GM23338 (cell line): ENCODE results near the gene TARBP1. TPM values are rescaled to one million over a fixed set of nuclear protein-coding genes. Genes with fewer than 3 reads are reported as not detected.

Source experiments
- ATAC-seq: fragments of 200-7000 bp; cut with Tn5 transposase; 3 replicates; pipeline ENCODE4 v1.9.1; 2020
- DNase-seq: peaks from one replicate; pipeline ENCODE4 v3.0.0-alpha.2; 2015; ENCODE audit warnings: low spot score
- H2AFZ ChIP-seq: fragments of 200-600 bp; sonication (generic); 2 replicates; pipeline ENCODE4 v1.8.0; 2016; ENCODE audit warnings: antibody characterized with exemption, mild to moderate bottlenecking, moderate library complexity
- H3F3A ChIP-seq: fragments of 200-600 bp; sonication (generic); replicated peaks from 2 replicates; pipeline ENCODE4 v1.8.0; 2017; ENCODE audit warnings: antibody characterized with exemption, mixed run types, low read depth
- H3K27ac ChIP-seq: fragments of 200-600 bp; sonication (generic); 2 replicates; pipeline ENCODE4 v1.6.1; 2016; ENCODE audit warnings: low read depth
- H3K27me3 ChIP-seq: fragments of 200-600 bp; sonication (generic); 2 replicates; pipeline ENCODE4 v1.8.0; 2016; ENCODE audit warnings: mild to moderate bottlenecking, mixed run types, moderate library complexity; ENCODE audit not compliant: insufficient read depth
- H3K36me3 ChIP-seq: fragments of 200-600 bp; sonication (generic); 2 replicates; pipeline ENCODE4 v1.8.0; 2016; ENCODE audit warnings: mild to moderate bottlenecking; ENCODE audit not compliant: insufficient read depth
- H3K4me1 ChIP-seq: fragments of 200-600 bp; sonication (generic); 2 replicates; pipeline ENCODE4 v1.8.0; 2016; ENCODE audit warnings: mild to moderate bottlenecking, moderate library complexity; ENCODE audit not compliant: insufficient read depth
- H3K4me2 ChIP-seq: fragments of 200-600 bp; sonication (generic); 2 replicates; pipeline ENCODE4 v1.7.1; 2017; ENCODE audit warnings: mixed run types
- H3K4me3 ChIP-seq: fragments of 200-600 bp; sonication (generic); 2 replicates; pipeline ENCODE4 v1.6.1; 2016; ENCODE audit warnings: mixed run types
- H3K79me2 ChIP-seq: fragments of 200-600 bp; sonication (generic); replicated peaks from 2 replicates; pipeline ENCODE4 v1.8.0; 2017; ENCODE audit warnings: mild to moderate bottlenecking; ENCODE audit not compliant: insufficient read depth
- H3K9me2 ChIP-seq: fragments of 200-600 bp; sonication (generic); 2 replicates; pipeline ENCODE4 v1.8.0; 2017; ENCODE audit not compliant: insufficient read depth
- H4K20me1 ChIP-seq: fragments of 200-600 bp; sonication (generic); replicated peaks from 2 replicates; pipeline ENCODE4 v1.8.0; 2017; ENCODE audit warnings: mild to moderate bottlenecking; ENCODE audit not compliant: insufficient read depth
- H3K27ac Mint-ChIP-seq: 2 replicates; pipeline ENCODE4 v1.8.0; 2020; ENCODE audit warnings: inconsistent platforms, mild to moderate bottlenecking, moderate library complexity, mixed read lengths
- H3K27me3 Mint-ChIP-seq: 3 replicates; pipeline ENCODE4 v1.8.0; 2022; ENCODE audit warnings: low read depth, mild to moderate bottlenecking, moderate library complexity, mixed read lengths, inconsistent platforms; ENCODE audit not compliant: insufficient read depth, poor library complexity
- H3K36me3 Mint-ChIP-seq: 3 replicates; pipeline ENCODE4 v1.8.0; 2021; ENCODE audit warnings: low read depth, mild to moderate bottlenecking, inconsistent platforms, moderate library complexity, mixed read lengths
- H3K4me1 Mint-ChIP-seq: 3 replicates; pipeline ENCODE4 v1.8.0; 2020; ENCODE audit warnings: mild to moderate bottlenecking, inconsistent platforms, mixed read lengths
- H3K4me3 Mint-ChIP-seq: 3 replicates; pipeline ENCODE4 v1.8.0; 2021; ENCODE audit warnings: moderate library complexity, mild to moderate bottlenecking, inconsistent platforms, mixed read lengths
- H3K9me3 Mint-ChIP-seq: 3 replicates; pipeline ENCODE4 v1.8.0; 2020; ENCODE audit warnings: moderate library complexity, mild to moderate bottlenecking, inconsistent platforms, mixed read lengths
- CREB1 ChIP-seq: fragments of 250-450 bp; sonication (Bioruptor Pico); IDR thresholded peaks from 2 replicates; pipeline ENCODE4 v1.5.0; 2020; ENCODE audit warnings: low read depth, mild to moderate bottlenecking, moderate library complexity
- ETS1 ChIP-seq: IDR thresholded peaks from 2 replicates; pipeline ENCODE4 v1.6.1; 2016; ENCODE audit warnings: antibody characterized with exemption
- REST ChIP-seq: IDR thresholded peaks from one replicate; pipeline ENCODE4 v1.6.1; 2018; ENCODE audit warnings: antibody characterized with exemption; ENCODE audit not compliant: unreplicated experiment
- STAT1 ChIP-seq: IDR thresholded peaks from one replicate; pipeline ENCODE4 v1.6.1; 2016; ENCODE audit warnings: antibody characterized with exemption; ENCODE audit not compliant: unreplicated experiment
- ZNF331 ChIP-seq: fragments of 250-450 bp; sonication (Bioruptor Pico); IDR thresholded peaks from 2 replicates; pipeline ENCODE4 v1.5.0; 2020; ENCODE audit warnings: low read depth, mild to moderate bottlenecking, moderate library complexity
- ZNF462 ChIP-seq: fragments of 250-450 bp; sonication (Bioruptor Pico); IDR thresholded peaks from 2 replicates; pipeline ENCODE4 v1.5.0; 2020; ENCODE audit warnings: mild to moderate bottlenecking, moderate library complexity
- polyA plus RNA-seq: library from polyadenylated mRNA; unstranded; fragments of >200 nt; fragmentation: Nextera tagmentation; extraction: Ambion mirVana; gene quantifications from 2 replicates; pipeline ENCODE4 v1.2.1, GENCODE V29; 2016
- total RNA-seq: library from RNA; depleted of rRNA; stranded (reverse); fragments of >200 nt; shearing (Covaris generic); gene quantifications from 2 replicates; pipeline ENCODE4 v1.2.3, GENCODE V29; 2014

TARBP1 gene
- total and polyA plus RNA-seq, 2 experiments from 2014 or later, result 14.9 to 18.8 TPM

GRCh38 chr1:234454926-234455325 is 24.1 kb downstream of the TARBP1 start (continued):
- TF ChIP-seq ZNF462 (CRISPR knock-in tag) (no peak), ETS1 (no peak)

- Histone ChIP-seq H3K4me1 (no peaks in the 10 kb centered on the region), H2AFZ (no peak overlapping the region), H3F3A (no peaks in the 10 kb centered on the region), H3K79me2 (no peaks in the 10 kb centered on the region), H3K4me3 (no peak overlapping the region), H4K20me1 (no peaks in the 10 kb centered on the region), H3K4me2 (no peak overlapping the region), H3K9me2 (no peaks in the 10 kb centered on the region), H3K36me3 (no peaks in the 10 kb centered on the region), H3K27me3 (no peaks in the 10 kb centered on the region), H3K27ac (no peak overlapping the region)
- DNase-seq (no peak), ATAC-seq (no peak)
- no peak overlapping the region for H3K27ac Mint-ChIP-seq
- H3K27me3 Mint-ChIP-seq, result no peaks in the 10 kb centered on the region
- no peak overlapping the region for H3K4me3 Mint-ChIP-seq
- H3K4me1 Mint-ChIP-seq, result no peaks in the 10 kb centered on the region
- H3K9me3 Mint-ChIP-seq, result no peaks in the 10 kb centered on the region
- H3K36me3 Mint-ChIP-seq, result peaks cover 26% of the 10 kb centered on the region
- TF ChIP-seq STAT1 (no peak), REST (no peak), ZNF331 (CRISPR knock-in tag) (no peak), CREB1 (CRISPR knock-in tag) (no peak)
Measured at GRCh38 chr1:234452406-234452965, 26.5 kb downstream of the TARBP1 start.
